Measurements from ENCODE around the gene COL27A1. TPM values are rescaled to one million over a fixed set of nuclear protein-coding genes. Genes with fewer than 3 reads are reported as not detected.

Gene COL27A1
- total RNA-seq, 2 donors from 2014 or later = 8.7 to 54.8 TPM

DNA sequence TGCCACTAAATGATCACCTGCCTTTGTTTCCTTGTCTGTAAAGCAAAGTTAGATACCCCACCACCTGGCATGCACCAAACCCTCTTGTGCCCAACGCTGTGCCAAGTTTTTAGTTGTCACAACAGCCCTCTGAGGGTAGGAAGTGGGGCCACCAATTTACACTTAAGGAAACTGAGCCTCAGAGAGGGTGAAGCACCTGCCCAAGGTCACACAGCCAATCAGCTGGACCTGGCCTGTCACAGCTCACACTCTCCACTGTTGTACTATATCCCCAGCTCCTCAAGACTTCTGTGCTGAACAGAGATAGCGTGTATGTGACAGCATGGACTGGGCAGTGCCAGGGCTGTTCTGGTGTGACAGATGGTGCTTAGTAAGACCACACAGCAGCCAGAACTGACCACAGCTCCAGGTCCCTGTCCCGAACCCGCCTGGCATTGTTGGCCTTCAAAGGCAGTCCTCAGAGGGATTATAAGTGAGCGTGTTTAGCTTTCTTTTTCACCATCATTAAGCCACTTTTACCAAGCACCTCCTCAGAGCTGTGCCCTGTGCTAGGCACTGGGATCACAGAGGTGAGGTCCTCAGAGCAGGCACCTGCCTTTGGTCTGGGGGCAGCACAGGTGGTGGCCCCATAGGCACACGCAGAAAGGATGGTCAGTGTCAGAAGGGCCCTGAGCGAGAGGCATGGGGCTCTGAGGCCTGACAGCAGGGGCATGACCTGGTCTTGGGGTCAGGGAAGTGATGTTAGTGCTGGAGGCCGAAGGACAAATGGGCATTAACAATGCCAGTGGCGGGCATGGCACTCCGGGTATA is 71.1 kb downstream of the COL27A1 start:
- H3K36me3 ChIP-seq = no peaks in the 10 kb centered on the region
- H3K4me1 ChIP-seq (replicated peaks) = no peaks in the 10 kb centered on the region
- WGBS = 94% methylated on average over 10 of the region's 10 CpGs
- no peaks in the 10 kb centered on the region for H3K27me3 ChIP-seq (replicated peaks; ENCODE audit: insufficient read depth)
- TF ChIP-seq, protein P1, sequence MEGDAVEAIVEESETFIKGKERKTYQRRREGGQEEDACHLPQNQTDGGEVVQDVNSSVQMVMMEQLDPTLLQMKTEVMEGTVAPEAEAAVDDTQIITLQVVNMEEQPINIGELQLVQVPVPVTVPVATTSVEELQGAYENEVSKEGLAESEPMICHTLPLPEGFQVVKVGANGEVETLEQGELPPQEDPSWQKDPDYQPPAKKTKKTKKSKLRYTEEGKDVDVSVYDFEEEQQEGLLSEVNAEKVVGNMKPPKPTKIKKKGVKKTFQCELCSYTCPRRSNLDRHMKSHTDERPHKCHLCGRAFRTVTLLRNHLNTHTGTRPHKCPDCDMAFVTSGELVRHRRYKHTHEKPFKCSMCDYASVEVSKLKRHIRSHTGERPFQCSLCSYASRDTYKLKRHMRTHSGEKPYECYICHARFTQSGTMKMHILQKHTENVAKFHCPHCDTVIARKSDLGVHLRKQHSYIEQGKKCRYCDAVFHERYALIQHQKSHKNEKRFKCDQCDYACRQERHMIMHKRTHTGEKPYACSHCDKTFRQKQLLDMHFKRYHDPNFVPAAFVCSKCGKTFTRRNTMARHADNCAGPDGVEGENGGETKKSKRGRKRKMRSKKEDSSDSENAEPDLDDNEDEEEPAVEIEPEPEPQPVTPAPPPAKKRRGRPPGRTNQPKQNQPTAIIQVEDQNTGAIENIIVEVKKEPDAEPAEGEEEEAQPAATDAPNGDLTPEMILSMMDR (IDR thresholded peaks at IDR 0.05) = no peak
- TF ChIP-seq POLR2AphosphoS5 (IDR thresholded peaks at IDR 0.05) (no peak), POLR2A (IDR thresholded peaks at IDR 0.05) (no peak)
- no peak overlapping the region for H3K4me3 ChIP-seq
- DNase-seq (ENCODE audit: low spot score) = no peak
- no peaks in the 10 kb centered on the region for H3K9me3 ChIP-seq
- no peak overlapping the region for H3K27ac ChIP-seq
- intact Hi-C loops (cut with DNase I) = no loop called here

DNA sequence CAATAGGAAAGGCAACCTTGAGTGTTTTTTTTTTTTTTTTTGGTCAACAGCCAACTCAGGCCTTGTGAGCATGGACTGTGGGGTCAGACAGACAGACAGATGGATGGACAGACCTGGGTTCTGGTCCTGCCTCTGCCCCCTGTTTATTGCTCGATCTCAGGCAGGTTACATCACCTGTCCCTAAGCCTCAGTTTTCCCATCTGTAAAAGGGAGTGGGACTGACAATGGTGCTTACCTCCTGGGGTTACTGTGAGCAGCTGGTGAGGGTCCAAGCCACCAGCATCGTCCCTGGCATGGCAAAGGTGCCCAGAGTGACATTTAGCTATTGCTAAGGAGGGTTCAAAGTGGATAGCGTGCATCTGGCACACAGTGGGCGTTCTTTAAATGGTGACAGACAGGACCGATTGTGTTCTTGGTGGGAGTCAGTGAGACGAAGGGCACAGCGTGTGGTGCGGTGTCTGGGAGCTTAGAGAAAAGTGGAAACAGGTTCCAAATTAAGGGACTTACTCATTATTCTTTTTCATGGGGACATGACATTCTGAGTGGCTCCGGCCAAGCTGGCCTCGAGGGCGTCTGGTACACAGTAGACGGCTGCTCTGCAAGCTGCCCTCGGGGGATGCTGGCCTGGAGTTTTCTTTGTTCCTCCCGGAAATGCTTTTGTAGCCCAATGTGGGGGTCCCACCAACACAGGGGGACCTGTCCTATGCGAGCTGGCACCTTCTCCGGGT is 72.1 kb downstream of the COL27A1 start:
- intact Hi-C loops (cut with DNase I) = no loop called here

DNA sequence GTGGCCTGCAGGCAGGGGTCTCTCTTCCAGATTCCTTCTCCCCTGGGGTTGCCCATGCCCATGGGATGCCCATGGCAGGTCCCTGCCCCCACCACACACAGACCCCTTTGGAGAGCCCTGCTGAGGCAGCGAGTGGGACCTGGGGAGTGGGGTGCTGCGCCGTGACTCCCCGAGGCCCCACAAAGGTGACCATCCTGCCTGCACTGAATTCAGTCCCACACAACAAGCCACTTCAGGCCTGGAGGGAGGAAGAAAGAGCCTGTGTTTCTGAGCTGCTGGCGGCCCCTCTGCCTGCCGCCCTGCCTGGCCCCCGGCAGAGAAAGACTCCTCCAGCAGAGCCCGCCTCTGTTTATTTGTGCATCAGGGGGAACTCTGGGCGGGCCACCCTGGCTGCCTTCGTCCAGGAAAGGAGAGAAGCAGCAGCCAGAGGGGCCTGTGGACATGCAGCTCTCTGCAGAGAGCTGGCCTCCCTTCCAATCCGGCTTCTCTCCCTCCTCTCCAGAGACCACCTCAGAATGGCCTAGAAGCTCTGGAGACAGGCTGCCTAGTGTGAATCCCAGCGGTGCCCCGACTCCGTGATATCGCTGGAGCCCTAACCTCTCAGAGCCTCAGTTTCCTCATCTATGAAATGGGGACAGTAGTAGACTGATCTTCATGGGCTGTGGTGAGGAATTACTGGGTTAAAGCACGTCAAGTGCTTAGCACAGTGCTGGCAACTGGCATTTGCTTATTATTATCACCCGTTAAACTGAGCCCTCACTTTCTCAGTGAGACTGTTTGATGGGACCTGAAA is 72.9 kb downstream of the COL27A1 start:
- intact Hi-C loops (cut with DNase I) = no loop called here
- TF ChIP-seq POLR2A (IDR thresholded peaks at IDR 0.05) (no peak), POLR2AphosphoS5 (IDR thresholded peaks at IDR 0.05) (no peak)
- TF ChIP-seq, protein P1 (IDR thresholded peaks at IDR 0.05) = no peak
- 78% methylated on average over 17 of the region's 17 CpGs for WGBS
- Histone ChIP-seq H3K27ac (peak overlapping the region in 1 of 2 donors; percentile 6), H3K27me3 (replicated peaks; ENCODE audit: insufficient read depth) (no peaks in the 10 kb centered on the region), H3K36me3 (no peaks in the 10 kb centered on the region), H3K4me1 (replicated peaks) (no peaks in the 10 kb centered on the region), H3K4me3 (no peak overlapping the region), H3K9me3 (no peaks in the 10 kb centered on the region)
- no peak for DNase-seq (ENCODE audit: low spot score)

More for the DNA sequence above, 72.1 kb downstream of the COL27A1 start:
- no peak overlapping the region for H3K4me3 ChIP-seq
- no peaks in the 10 kb centered on the region for H3K4me1 ChIP-seq (replicated peaks)
- no peaks in the 10 kb centered on the region for H3K27me3 ChIP-seq (replicated peaks; ENCODE audit: insufficient read depth)
- WGBS = 66% methylated on average over 16 of the region's 16 CpGs
- no peaks in the 10 kb centered on the region for H3K36me3 ChIP-seq
- peak overlapping the region in 1 of 2 donors; percentile 6 for H3K27ac ChIP-seq
- H3K9me3 ChIP-seq = no peaks in the 10 kb centered on the region
- TF ChIP-seq POLR2A (IDR thresholded peaks at IDR 0.05) (no peak), POLR2AphosphoS5 (IDR thresholded peaks at IDR 0.05) (no peak)
- TF ChIP-seq, protein P1 (IDR thresholded peaks at IDR 0.05) = no peak
- DNase-seq (ENCODE audit: low spot score) = no peak

DNA sequence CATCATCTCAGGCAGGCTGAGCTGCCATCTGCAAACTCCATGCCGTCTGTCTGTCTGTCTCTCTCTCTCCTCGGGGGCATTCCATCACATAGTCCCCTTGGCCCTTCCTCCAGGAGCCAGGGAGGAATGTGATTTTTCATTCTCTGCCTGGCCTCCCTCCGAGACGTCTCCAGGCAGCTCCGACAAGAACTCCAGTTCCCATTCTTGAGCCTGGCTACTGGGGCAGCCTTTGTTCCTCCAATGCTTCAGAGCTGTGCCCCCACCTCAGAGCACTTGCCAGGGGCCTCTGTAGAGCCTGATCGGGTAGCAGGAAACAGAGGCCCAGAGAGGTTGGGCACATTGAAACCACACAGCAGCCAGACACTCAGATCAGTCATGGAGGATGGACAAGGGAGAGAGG is 74.0 kb downstream of the COL27A1 start:
- 64% methylated on average over 6 of the region's 6 CpGs for WGBS

More for the DNA sequence above, 74.0 kb downstream of the COL27A1 start:
- H3K4me3 ChIP-seq = no peak overlapping the region
- no peaks in the 10 kb centered on the region for H3K36me3 ChIP-seq
- no peak for DNase-seq (ENCODE audit: low spot score)
- TF ChIP-seq POLR2AphosphoS5 (IDR thresholded peaks at IDR 0.05) = no peak
- TF ChIP-seq POLR2A (IDR thresholded peaks at IDR 0.05) = no peak
- TF ChIP-seq, protein P1 (IDR thresholded peaks at IDR 0.05) = no peak
- H3K27ac ChIP-seq = no peak overlapping the region
- intact Hi-C loops (cut with DNase I) = no loop called here
- no peaks in the 10 kb centered on the region for H3K27me3 ChIP-seq (replicated peaks; ENCODE audit: insufficient read depth)
- H3K4me1 ChIP-seq (replicated peaks) = no peaks in the 10 kb centered on the region
- H3K9me3 ChIP-seq = no peaks in the 10 kb centered on the region

All from prostate gland (tissue), 2 donors.